Tibial nerve (tissue), 4 donors: ENCODE data around the gene ACOT8.

Experiments used
- CTCF ChIP-seq, 5 experiments: fragments of 200-600 bp in 3 of 5; fragments of 450-650 bp in 2 of 5; sonication (generic) in 3 of 5; IDR thresholded peaks; one replicate each; pipeline ENCODE4 v1.5.1; 2016 to 2019; ENCODE audit warnings: antibody characterized with exemption in 5 of 5, mild to moderate bottlenecking in 3 of 5, moderate library complexity in 2 of 5
- EP300 ChIP-seq, 2 donors: sonication (generic); formaldehyde crosslinking; IDR thresholded peaks; one replicate each; pipeline ENCODE4 v1.6.1; 2017; ENCODE audit warnings: antibody characterized with exemption in 2 of 2, mild to moderate bottlenecking in 1 of 2
- POLR2A ChIP-seq, 2 donors: fragments of 450-650 bp; IDR thresholded peaks; one replicate each; pipeline ENCODE4 v1.6.1; 2017; ENCODE audit warnings: antibody characterized with exemption in 2 of 2, mild to moderate bottlenecking in 2 of 2, moderate library complexity in 2 of 2

- no peak for TF ChIP-seq CTCF (IDR thresholded peaks at IDR 0.05)
- no peak for TF ChIP-seq EP300 (IDR thresholded peaks at IDR 0.05)
- no peak for TF ChIP-seq POLR2A (IDR thresholded peaks at IDR 0.05)
These were observed 9.3 kb upstream of the ACOT8 start for GRCh38 chr20:45866454-45866853.
